ENCODE results near the gene MRPL46.
"Not testable (repeated sequence)": the region's sequence is repeated elsewhere in the genome, so short reads cannot be mapped to it uniquely, and the experiment has no call there.

Gene MRPL46

DNA sequence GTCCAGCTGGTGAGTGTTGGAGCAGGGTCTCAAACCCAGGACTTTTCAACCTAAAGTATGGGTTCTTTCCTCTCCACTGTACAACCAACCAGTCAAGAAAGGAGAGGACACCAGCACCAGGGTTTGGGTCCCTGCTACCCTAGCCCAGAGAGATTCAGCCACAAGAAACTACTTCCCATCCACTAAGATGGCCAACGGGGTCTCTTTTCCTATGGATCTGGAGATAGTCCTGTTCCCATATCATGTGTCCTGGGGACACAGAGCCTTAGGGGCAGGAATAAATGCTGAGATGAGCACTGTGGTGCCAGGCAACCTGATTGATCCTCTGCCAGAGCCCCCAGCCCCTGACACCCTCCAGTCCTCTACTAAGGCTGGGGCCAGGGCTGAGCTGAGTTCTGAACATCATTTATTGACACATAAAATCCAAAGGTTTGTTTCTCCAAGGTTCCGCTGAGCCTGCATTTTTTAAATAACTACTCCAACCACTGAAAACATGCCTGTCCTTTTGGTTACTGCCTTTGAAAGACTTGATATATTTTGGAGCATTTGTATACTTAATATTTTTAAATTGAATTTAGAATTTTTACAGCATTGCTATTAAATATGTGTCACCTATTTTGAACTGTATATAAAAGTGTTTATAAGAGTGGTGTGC lies 26.0 kb downstream of the MRPL46 start:
- DNase-seq (ENCODE audit: low read depth), result no peak

DNA sequence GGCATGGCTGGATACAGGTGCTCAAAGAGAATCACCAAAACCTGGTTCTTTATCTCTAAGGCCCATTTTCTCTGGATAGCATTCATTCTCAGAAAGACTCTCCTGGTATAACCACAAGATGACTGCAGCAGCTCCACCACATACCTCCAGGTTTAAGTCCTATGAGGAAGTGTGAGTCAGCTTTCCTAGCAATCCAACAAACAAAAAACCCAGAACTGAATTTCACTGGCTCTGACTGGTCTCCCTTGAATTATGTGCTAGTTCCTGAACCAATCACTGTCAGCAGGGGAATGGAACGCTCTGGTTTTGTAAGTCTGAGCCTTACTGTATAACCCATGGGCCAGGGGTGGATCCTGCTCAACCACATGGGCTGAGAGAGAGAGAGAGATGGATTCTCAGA lies 27.2 kb downstream of the MRPL46 start:
- no peak for DNase-seq (ENCODE audit: low read depth)

DNA sequence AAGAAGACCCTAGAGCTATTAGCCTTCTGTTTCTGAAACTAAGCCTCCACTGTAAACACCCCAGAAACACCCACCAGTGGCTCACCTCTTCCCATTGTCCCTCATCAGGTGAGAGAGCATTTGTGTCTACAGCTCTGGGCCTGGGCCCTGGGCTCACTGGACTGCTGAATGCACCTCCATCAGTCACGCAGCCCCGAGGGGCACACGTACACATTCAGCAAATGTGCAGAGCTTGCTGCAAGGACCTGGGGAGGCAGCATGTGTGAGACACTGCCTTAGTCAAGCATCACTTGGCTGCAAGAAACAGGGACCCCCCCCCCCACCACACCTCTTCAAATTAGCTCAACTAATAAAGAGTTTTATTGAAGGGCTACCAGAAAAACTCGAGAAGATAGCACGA lies 29.0 kb downstream of the MRPL46 start:
- no peak for DNase-seq (ENCODE audit: low read depth)

DNA sequence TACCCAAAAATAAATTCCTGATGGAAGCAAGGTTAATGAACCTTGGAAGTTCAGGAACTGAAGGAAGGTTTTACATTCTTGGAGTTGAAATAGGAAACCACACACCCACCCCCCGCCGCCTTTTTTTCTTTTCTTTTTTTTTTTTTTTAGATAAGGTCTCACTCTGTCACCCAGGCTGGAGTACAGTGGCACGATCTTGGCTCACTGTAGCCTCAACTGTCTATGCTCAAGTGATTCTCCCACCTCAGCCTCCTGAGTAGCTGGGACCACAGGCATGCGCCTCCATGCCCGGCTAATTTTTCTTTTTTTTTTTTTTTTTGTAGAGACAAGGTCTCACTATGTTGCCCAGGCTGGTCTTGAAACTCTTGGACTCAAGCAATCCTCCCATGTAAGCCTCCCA lies 33.1 kb downstream of the MRPL46 start:
- not testable (repeated sequence) for DNase-seq (ENCODE audit: low read depth)

DNA sequence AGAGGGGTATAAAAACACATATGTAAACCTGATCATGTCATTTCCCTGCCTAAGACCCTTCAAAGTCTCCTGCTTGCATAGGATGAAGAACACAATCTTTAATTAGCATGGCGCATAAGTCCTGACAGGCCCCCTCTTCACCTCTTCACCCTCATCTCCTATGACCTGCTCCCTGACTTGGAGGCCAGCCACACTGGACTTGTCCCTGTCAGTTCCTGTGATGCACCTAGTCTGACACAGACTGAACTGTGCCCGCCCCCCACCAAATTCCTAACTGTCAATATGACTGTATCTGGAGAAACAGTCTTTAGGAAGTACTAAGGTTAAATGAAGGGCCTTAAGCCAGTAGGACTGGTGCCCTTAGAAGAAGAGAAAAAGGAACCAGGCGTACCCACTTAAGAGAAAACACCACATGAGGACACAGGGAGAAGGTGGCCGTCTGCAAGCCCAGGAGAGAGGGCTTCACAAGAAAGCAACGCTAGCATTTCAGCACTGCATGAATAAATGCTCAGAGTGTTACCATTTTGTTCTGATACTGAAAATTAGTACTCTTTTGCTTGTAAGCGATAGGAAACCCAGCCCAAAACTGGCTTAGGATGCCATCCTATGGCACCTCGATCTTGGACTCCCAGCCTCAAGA lies 34.0 kb downstream of the MRPL46 start:
- no peak for DNase-seq (ENCODE audit: low read depth)

DNA sequence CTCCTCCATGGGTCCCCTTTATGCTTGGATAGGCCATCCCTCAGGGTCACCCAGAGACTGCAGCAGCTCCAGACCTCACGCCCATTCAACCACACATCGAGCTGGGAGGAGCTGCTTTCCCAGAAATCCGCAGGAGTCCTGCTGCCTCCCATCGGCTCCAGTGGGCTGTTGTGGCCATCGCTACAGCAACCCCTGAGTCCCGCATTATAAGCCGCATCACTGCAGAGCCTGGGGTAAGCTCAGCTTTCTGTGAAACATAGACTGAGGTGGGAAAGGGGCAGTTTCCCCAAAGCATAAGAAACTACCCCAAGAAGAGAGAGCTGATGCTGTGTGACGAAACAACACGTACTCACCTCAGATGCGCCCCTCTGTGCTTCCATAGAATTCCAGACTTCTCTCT lies 35.7 kb downstream of the MRPL46 start:
- no peak for DNase-seq (ENCODE audit: low read depth)

DNA sequence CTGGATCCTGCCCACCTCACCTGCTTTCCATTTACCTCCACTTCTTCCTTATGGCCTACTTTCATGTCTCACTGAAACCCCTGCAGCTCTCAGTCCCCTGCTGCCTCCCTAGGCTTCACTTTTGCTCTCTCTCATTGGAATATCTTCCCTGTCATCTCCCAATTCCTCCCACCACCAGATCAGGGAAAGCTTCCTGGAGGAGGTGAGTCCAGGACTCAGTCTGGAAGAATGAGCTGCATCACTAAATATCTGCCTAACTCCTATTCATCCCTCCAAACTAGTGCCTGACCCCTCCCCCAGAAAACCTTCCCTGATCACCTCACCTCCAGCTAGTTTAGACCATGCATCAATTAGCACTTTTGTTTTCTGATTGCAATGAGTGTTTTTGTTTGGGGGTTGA lies 37.1 kb downstream of the MRPL46 start:
- DNase-seq (ENCODE audit: low read depth), result no peak

DNA sequence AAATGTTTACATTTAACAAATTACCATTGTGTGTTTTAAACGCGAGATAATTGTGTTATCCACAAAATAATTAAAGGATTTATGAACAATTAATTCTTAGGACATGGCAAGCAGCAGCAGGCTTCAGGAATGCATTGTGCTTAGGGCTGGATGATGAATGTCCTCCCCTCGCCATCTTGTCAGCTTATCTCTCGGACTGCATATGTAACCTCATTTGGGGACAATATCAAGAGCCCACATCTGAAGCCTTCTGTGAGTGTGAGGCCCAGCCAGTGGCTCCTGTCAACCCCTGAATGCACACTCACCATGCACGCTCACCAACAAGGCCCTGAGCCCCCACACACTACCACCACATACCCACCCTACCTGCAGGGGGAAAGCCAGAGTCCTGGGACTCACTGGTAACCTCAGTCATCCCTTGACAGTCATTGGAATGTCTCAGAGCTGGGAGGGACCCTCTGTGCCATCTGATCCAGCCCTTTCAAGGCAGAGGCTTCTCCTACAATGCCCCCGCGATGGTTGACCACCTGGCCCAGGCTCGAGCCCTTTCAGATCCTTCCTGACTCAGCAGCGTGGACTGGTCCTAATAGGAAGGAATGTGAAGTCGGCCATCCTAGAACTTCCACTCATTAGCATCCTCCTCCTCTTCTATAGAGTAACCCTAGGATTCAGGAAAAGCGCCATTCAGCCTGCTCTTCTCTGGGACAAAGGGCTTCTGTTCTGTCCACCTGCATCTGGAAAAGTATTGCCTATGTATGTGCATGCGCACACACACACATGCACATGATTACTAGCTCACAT lies 38.2 kb downstream of the MRPL46 start:
- no peak for DNase-seq (ENCODE audit: low read depth)

DNA sequence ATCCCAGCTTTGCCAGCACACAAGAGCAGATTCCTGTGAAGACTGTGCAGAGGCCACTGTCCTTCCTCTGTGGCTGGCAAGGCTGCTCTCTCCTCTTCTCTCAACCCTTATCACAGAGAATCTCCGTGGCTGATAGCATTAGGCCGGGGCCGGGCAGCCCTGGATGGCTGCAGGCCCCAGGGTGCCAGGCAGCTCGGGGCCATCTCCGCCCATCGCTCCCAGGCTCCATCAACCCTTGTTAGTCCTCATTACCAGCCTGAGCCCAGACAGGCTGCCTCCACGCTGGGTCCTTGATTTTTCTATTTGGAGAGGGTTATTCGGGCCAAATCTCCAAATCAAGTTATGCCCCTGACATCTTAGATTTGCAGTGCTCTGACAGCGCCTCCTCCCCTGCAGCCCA lies 39.1 kb downstream of the MRPL46 start:
- no peak for DNase-seq (ENCODE audit: low read depth)

DNA sequence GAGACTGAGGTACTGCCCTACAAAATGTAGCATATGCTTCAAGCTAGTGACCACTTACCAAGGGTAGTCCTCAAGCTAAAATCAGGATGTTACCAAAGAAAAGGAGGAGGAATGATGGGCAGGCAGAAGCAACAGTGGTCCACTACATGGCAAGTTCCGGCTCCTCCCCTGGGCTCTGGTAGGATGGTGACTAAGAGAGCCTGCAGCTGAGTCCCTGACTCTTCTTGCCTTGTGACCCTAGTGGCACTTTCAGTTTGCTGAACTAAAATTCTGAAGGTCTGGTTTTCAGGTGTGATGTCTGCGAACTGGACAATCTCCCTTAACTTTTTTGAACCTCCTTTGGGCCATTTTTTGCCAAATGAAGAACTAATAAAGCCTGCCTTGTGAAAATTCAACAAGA lies 40.9 kb downstream of the MRPL46 start:
- no peak for DNase-seq (ENCODE audit: low read depth)

DNA sequence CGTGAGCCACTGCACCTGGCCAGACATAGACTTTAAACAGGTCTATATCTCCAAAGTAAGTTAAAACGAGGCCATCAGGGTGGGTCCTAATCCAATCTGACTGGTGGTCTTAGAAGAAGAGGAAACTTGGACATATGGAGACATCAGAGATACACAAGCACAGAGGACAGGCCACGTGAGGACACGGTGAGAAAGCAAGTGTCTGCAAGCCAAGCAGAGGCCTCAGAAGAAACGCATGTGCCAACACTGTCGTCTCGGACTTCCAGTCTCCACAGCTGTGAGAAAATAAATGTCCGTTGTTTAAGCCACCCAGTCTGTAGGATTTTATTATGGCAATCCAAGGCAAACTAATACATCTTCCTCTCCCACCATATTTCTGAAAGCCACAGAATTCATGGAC lies 43.9 kb downstream of the MRPL46 start:
- no peak for DNase-seq (ENCODE audit: low read depth)

DNA sequence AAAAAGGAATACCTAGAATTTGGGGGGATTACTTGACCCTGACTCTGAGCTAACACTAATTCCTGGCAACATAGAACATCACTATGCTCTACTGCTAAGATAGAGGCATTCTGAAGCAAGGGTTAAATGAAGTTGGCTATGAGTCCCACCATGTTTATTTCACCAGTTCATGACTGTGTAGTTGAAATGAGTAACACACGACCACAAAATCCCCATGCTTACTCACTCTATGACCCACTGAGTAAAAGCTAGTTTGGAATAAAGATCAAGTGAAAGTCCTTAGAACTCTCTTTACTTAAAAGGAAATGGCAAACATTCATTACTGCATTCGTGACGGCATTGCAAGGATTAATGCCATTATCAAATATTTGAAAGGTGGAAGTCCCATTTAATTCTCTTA lies 47.4 kb downstream of the MRPL46 start:
- DNase-seq (ENCODE audit: low read depth), result no peak

All from activated T-cell treated with anti-CD3 and anti-CD28 coated beads for 1 hour (primary cell).